Measurements from ENCODE around the gene LRRC23.

DNA sequence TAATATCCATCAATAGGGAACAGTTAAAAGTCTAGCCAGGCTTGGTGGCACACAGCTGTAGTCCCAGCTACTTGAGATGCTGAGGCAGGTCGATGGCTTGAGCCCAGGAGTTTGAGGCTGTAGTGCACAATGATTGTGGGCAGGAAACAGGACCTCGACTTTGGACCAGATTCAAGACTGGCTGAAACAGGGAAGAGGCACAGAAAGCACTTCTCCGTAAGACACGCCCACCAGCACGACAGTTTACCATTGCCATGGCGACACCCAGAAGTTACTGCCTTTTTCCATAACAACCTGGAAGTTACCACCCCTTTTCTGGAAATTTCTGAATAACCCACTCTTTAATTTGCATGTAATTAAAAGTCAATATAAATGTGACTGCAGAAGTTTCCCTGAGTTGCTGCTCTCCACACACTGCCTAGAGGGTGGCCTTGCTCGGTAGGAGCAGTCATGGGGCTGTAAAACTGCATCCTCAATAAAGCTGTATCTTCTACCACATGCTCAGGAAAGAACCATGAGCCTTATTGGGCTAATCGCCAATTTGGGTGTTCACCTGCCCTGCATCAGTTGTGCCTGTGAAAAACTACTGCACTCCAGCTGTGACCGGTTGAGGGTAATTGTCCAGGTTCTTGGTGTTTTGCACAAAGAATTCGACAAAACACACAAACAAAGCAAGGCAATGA is 4.6 kb upstream of the LRRC23 start:
- no peak for TF ChIP-seq TP53 (CRISPR knock-in tag; IDR thresholded peaks at IDR 0.05)
- no peak for TF ChIP-seq USF2 (IDR thresholded peaks at IDR 0.05)

Data from A549 (cell line).